Hepatocyte (in vitro differentiated cells): ENCODE measurements around the gene RB1.

Experiments
- CTCF ChIP-seq: fragments of 200-600 bp; sonication (generic); IDR thresholded peaks from 2 replicates; pipeline ENCODE4 v1.5.1; 2016; ENCODE audit warnings: antibody characterized with exemption, mild to moderate bottlenecking; ENCODE audit not compliant: poor library complexity
- EZH2 ChIP-seq: fragments of 200-600 bp; sonication (generic); IDR thresholded peaks from 2 replicates; pipeline ENCODE4 v1.6.1; 2016; ENCODE audit warnings: antibody characterized with exemption, mild to moderate bottlenecking, borderline replicate concordance

GRCh38 chr13:48431431-48431830 lies 127.9 kb downstream of the RB1 start:
- no peak for TF ChIP-seq CTCF
- no peak for TF ChIP-seq EZH2
